Measurements from ENCODE around the gene KIAA1328. TPM values are rescaled to one million over a fixed set of nuclear protein-coding genes. Genes with fewer than 3 reads are reported as not detected.

Gene KIAA1328
- total RNA-seq, 1 experiment from 2014 or later, result 6.2 TPM

DNA sequence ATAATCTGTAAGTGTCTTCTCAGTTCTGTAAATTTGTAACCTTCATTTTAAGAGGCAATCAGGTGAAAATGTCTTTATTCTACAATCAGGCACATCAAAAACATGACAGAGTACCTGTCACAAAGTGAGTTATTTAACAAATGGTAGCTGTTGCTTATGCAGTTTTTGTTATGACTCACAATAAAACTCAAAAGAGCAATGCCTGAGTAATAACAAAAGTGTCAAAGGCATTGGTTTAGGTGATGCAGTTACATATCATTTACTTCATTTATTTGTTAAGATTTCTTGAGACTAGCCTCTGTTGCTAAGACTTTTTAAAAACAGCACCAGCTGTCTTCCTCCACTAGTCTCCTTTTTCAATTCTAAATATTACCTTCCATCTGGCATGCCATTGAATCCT lies 177.8 kb downstream of the KIAA1328 start:
- Histone ChIP-seq H3K4me3 (ENCODE audit: low read depth in 2 of 2, low read length in 2 of 2) (no peak overlapping the region), H3K27ac (ENCODE audit: low read length) (no peak overlapping the region), H3K27me3 (ENCODE audit: control insufficient read depth, insufficient read depth, low read length) (no peaks in the 10 kb centered on the region), H3K4me1 (ENCODE audit: control insufficient read depth, insufficient read depth, low read length) (no peaks in the 10 kb centered on the region), H3K36me3 (ENCODE audit: control insufficient read depth, insufficient read depth, low read length) (no peaks in the 10 kb centered on the region), H3K9me3 (ENCODE audit: control insufficient read depth, insufficient read depth, low read depth, low read length) (no peaks in the 10 kb centered on the region)
- DNase-seq (ENCODE audit: low read depth, low spot score) (no peak), ATAC-seq (no peak)
- in situ Hi-C loops (cut with HindIII; ENCODE audit: low pct_unique_long_range_greater_than_20kb, low sequenced_read_pairs) (no loop called here), intact Hi-C loops (cut with micrococcal nuclease; ENCODE audit: unreplicated experiment) (no loop called here)
- no peak for TF ChIP-seq SIN3A (IDR thresholded peaks at IDR 0.05; ENCODE audit: borderline replicate concordance, insufficient read depth, low read depth, low read length)
- TF ChIP-seq, protein P1, sequence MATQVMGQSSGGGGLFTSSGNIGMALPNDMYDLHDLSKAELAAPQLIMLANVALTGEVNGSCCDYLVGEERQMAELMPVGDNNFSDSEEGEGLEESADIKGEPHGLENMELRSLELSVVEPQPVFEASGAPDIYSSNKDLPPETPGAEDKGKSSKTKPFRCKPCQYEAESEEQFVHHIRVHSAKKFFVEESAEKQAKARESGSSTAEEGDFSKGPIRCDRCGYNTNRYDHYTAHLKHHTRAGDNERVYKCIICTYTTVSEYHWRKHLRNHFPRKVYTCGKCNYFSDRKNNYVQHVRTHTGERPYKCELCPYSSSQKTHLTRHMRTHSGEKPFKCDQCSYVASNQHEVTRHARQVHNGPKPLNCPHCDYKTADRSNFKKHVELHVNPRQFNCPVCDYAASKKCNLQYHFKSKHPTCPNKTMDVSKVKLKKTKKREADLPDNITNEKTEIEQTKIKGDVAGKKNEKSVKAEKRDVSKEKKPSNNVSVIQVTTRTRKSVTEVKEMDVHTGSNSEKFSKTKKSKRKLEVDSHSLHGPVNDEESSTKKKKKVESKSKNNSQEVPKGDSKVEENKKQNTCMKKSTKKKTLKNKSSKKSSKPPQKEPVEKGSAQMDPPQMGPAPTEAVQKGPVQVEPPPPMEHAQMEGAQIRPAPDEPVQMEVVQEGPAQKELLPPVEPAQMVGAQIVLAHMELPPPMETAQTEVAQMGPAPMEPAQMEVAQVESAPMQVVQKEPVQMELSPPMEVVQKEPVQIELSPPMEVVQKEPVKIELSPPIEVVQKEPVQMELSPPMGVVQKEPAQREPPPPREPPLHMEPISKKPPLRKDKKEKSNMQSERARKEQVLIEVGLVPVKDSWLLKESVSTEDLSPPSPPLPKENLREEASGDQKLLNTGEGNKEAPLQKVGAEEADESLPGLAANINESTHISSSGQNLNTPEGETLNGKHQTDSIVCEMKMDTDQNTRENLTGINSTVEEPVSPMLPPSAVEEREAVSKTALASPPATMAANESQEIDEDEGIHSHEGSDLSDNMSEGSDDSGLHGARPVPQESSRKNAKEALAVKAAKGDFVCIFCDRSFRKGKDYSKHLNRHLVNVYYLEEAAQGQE (IDR thresholded peaks at IDR 0.05; ENCODE audit: insufficient read depth in 1 of 2, low read depth in 2 of 2, low read length in 1 of 2), result no peak
- TF ChIP-seq POLR2AphosphoS5 (IDR thresholded peaks at IDR 0.05; ENCODE audit: low read depth, low read length), result no peak
- TF ChIP-seq TCF7L2 (IDR thresholded peaks at IDR 0.05; ENCODE audit: low read depth, low read length), result no peak
- TF ChIP-seq, protein P2, sequence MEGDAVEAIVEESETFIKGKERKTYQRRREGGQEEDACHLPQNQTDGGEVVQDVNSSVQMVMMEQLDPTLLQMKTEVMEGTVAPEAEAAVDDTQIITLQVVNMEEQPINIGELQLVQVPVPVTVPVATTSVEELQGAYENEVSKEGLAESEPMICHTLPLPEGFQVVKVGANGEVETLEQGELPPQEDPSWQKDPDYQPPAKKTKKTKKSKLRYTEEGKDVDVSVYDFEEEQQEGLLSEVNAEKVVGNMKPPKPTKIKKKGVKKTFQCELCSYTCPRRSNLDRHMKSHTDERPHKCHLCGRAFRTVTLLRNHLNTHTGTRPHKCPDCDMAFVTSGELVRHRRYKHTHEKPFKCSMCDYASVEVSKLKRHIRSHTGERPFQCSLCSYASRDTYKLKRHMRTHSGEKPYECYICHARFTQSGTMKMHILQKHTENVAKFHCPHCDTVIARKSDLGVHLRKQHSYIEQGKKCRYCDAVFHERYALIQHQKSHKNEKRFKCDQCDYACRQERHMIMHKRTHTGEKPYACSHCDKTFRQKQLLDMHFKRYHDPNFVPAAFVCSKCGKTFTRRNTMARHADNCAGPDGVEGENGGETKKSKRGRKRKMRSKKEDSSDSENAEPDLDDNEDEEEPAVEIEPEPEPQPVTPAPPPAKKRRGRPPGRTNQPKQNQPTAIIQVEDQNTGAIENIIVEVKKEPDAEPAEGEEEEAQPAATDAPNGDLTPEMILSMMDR (IDR thresholded peaks at IDR 0.05), result no peak
- ChIA-PET CTCF (no interaction called here), POLR2A (no interaction called here)
- BruUV-seq (replicated peaks), result no TSS peak

DNA sequence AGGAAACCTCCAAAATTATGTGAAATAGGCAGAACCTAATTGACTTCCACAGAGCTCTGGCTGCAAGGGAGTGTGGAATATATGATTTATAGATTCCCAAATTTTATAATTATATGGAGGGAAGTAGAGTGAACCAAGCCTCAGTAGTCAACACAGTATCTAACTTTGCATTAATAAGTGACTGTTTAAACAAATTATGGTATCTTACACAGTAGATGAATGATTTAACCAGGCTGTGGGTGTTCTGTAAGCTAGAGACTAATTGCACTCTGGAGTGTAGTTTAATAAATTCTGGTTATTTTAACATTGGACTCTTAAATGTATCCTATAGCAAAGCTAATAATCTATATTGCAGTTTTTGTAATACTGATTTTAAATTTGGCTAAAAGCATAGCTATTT lies 183.5 kb downstream of the KIAA1328 start:
- ChIA-PET CTCF (interaction anchor here (0.8 kb wide), 1 partner anchor 151 kb away, joined by 3 read pairs; no protein-coding TSS in a partner anchor), POLR2A (no interaction called here)

More for the DNA sequence above, 183.5 kb downstream of the KIAA1328 start:
- no TSS peak for BruUV-seq (replicated peaks)
- in situ Hi-C loops (cut with HindIII; ENCODE audit: low pct_unique_long_range_greater_than_20kb, low sequenced_read_pairs), result no loop called here
- H3K9me3 ChIP-seq (ENCODE audit: control insufficient read depth, insufficient read depth, low read depth, low read length), result no peaks in the 10 kb centered on the region
- no peaks in the 10 kb centered on the region for H3K4me1 ChIP-seq (ENCODE audit: control insufficient read depth, insufficient read depth, low read length)
- H3K27ac ChIP-seq (ENCODE audit: low read length), result no peak overlapping the region
- DNase-seq (ENCODE audit: low read depth, low spot score) (no peak), ATAC-seq (no peak)
- H3K4me3 ChIP-seq (ENCODE audit: low read depth in 2 of 2, low read length in 2 of 2), result no peak overlapping the region
- intact Hi-C loops (cut with micrococcal nuclease; ENCODE audit: unreplicated experiment), result no loop called here
- H3K27me3 ChIP-seq (ENCODE audit: control insufficient read depth, insufficient read depth, low read length), result no peaks in the 10 kb centered on the region
- no peak for TF ChIP-seq TCF7L2 (IDR thresholded peaks at IDR 0.05; ENCODE audit: low read depth, low read length)
- TF ChIP-seq SIN3A (IDR thresholded peaks at IDR 0.05; ENCODE audit: borderline replicate concordance, insufficient read depth, low read depth, low read length), result no peak
- TF ChIP-seq, protein P1 (IDR thresholded peaks at IDR 0.05; ENCODE audit: insufficient read depth in 1 of 2, low read depth in 2 of 2, low read length in 1 of 2), result no peak
- TF ChIP-seq POLR2AphosphoS5 (IDR thresholded peaks at IDR 0.05; ENCODE audit: low read depth, low read length), result no peak
- TF ChIP-seq, protein P2 (IDR thresholded peaks at IDR 0.05), result no peak
- H3K36me3 ChIP-seq (ENCODE audit: control insufficient read depth, insufficient read depth, low read length), result no peaks in the 10 kb centered on the region
